CD4-positive, alpha-beta T cell treated with Interleukin-17A for 4 hours (primary cell): ENCODE data around the gene H2BK1.

Source experiments
- DNase-seq: peaks from one replicate; pipeline ENCODE4 v3.0.0-alpha.2; 2020; ENCODE audit warnings: mixed read lengths

Gene H2BK1

GRCh38 chr7:151201751-151202150, 8.5 kb downstream of the H2BK1 start:
- no peak for DNase-seq

GRCh38 chr7:151201344-151201743, 8.9 kb downstream of the H2BK1 start:
- DNase-seq, result no peak

GRCh38 chr7:151198945-151199848, 11.1 kb downstream of the H2BK1 start:
- no peak for DNase-seq

- DNase-seq, result no peak
Observed at GRCh38 chr7:151197932-151198331, 12.4 kb downstream of the H2BK1 start.

GRCh38 chr7:151195616-151196450, 14.5 kb downstream of the H2BK1 start:
- no peak for DNase-seq

- DNase-seq, result no peak
Observed at GRCh38 chr7:151194188-151194587, 16.1 kb downstream of the H2BK1 start.

- DNase-seq, result no peak
Observed at GRCh38 chr7:151193203-151193978, 16.9 kb downstream of the H2BK1 start.

- no peak for DNase-seq
Observed at GRCh38 chr7:151192002-151192539, 18.2 kb downstream of the H2BK1 start.

GRCh38 chr7:151191544-151191943, 18.7 kb downstream of the H2BK1 start:
- no peak for DNase-seq

GRCh38 chr7:151189038-151189437, 21.2 kb downstream of the H2BK1 start:
- DNase-seq, result no peak

- no peak for DNase-seq
Observed at GRCh38 chr7:151188252-151188542, 22.1 kb downstream of the H2BK1 start.

GRCh38 chr7:151187409-151188251, 22.7 kb downstream of the H2BK1 start:
- no peak for DNase-seq

GRCh38 chr7:151186640-151187408, 23.5 kb downstream of the H2BK1 start, which contains the start of gene ASB10:
Gene ASB10, minus strand, starts transcription at chr7:151187250. Its CDS starts 120 bp downstream, at chr7:151187130.
- no peak for DNase-seq

- DNase-seq, result no peak
Observed at GRCh38 chr7:151185762-151186639, 24.3 kb downstream of the H2BK1 start.

- no peak for DNase-seq
Observed at GRCh38 chr7:151181011-151181431, 29.3 kb downstream of the H2BK1 start.

GRCh38 chr7:151179946-151180345, 30.3 kb downstream of the H2BK1 start:
- DNase-seq, result no peak

- DNase-seq, result no peak
Observed at GRCh38 chr7:151179287-151179860, 30.9 kb downstream of the H2BK1 start.

GRCh38 chr7:151178831-151179230, 31.5 kb downstream of the H2BK1 start:
- DNase-seq, result no peak

GRCh38 chr7:151178236-151178635, 32.1 kb downstream of the H2BK1 start:
- DNase-seq, result no peak

- DNase-seq, result no peak
Observed at GRCh38 chr7:151177310-151177709, 33.0 kb downstream of the H2BK1 start.
